ENCODE measurements around the gene NEK8.

NEK8 gene

DNA sequence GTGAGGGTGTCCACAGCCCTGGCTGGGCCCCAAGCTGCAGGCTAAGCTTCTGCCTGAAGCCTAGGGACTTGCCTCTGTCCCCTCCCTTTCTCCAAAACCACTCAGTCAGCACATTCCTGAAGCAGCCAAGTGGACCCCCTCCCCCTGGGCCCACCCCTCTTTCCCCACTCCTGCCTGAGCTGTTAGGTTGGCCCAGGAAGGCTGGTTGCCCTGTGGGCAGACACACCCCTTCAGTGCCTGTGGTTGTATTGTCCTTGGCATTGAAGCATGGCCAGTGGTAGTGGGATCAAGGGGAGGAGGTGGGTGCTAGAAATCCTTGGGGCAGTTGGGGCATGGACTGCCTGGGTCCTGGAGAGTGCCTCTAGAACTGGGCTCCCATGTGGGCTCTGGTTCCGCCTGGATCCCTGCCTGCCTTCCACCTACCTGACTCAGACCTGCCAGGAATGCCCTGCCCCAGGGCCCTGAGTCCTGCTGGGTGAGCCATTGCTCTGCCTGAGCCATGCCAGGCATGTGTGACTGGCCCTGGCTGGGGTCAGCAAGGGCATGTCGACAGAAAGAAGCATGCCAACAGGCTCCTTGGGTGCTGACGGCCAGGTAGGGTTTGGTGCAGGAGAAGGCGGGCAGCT lies 17.3 kb downstream of the NEK8 start:
- DNase-seq = no peak

DNA sequence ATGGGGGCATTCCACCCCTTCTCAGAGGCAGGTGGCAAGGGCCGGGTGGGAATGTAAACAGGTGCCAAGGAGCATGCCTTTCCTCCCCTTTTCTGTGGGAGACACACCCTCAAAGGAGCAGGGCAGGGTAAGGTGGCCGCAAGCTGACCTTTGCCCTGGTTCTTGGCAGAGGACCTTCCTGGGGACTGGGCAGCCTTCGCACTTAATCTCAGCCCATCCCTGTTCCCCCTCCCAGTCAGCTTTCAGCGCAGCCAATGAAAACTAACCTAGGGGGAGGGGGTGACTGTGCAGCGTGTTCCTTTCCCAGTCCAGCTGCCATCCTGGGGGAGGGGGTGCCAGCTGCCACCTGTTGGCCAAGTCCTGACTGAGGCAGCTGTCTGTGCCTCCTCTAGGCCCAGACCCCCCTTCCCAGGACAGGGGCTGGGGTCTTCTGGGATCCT lies 18.0 kb downstream of the NEK8 start:
- peak; percentile 75 for DNase-seq

DNA sequence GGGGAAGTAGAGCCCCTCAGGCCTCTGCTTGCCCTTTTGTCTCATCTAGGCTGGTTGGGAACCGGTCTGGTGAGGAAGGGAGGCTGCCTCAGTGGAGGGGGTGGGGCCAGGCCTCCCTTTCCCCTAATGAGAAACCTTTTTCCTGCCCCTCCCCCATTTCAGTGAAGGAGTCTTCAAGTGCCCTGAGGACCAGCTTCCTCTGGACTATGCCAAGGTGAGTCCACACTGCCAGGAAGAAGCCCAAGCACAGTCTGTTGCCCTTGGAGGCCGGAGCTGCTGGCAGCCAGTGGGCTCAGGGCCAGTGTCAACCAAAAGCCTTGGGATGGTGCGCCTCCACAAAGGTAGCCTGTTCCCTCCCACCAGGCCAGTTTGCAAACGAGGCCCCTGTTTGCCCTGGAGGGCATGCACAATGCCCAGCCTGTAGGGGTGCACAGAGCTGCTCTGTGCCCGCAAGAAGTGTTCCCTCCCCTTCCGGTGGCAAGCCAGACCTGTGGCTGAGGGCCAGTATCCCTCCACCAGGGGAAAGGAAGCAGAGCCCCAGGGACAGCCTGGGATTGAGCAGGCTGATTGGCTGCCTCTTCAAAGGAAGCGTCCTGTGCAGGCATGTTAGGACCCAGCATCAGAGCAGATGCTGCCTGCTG lies 18.6 kb downstream of the NEK8 start:
- no peak for DNase-seq

DNA sequence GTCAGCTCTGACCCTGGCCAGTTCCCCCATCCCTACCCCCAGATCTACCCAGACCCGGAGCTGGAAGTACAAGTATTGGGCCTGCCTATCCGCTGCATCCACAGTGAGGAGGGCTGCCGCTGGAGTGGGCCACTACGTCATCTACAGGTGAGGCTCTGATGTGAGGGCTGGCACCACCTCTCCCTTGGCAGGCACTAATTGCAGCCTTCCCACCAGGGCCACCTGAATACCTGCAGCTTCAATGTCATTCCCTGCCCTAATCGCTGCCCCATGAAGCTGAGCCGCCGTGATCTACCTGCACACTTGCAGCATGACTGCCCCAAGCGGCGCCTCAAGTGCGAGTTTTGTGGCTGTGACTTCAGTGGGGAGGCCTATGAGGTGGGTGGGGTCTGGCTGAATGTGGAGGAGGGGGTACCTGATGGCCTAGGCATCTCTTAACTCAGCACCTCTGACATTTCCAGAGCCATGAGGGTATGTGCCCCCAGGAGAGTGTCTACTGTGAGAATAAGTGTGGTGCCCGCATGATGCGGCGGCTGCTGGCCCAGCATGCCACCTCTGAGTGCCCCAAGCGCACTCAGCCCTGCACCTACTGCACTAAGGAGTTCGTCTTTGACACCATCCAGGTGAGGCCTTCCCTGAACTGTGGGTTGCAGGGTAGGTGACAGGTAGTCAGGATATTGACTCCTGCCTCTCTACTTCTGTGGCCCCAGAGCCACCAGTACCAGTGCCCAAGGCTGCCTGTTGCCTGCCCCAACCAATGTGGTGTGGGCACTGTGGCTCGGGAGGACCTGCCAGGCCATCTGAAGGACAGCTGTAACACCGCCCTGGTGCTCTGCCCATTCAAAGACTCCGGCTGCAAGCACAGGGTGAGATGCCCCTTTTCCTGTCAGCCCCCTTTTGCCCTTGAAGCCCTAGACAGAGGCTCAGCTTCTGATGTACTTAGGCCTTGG lies 19.5 kb downstream of the NEK8 start:
- DNase-seq = no peak

DNA sequence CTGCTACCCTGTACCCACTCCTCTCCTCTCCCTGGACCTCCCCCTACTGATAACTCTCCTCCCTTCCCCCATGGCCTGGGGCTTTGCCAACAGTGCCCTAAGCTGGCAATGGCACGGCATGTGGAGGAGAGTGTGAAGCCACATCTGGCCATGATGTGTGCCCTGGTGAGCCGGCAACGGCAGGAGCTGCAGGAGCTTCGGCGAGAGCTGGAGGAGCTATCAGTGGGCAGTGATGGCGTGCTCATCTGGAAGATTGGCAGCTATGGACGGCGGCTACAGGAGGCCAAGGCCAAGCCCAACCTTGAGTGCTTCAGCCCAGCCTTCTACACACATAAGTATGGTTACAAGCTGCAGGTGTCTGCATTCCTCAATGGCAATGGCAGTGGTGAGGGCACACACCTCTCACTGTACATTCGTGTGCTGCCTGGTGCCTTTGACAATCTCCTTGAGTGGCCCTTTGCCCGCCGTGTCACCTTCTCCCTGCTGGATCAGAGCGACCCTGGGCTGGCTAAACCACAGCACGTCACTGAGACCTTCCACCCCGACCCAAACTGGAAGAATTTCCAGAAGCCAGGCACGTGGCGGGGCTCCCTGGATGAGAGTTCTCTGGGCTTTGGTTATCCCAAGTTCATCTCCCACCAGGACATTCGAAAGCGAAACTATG lies 20.4 kb downstream of the NEK8 start:
- DNase-seq = no peak

GRCh38 chr17:28749516-28750177 lies 21.1 kb downstream of the NEK8 start:
- no peak for DNase-seq

DNA sequence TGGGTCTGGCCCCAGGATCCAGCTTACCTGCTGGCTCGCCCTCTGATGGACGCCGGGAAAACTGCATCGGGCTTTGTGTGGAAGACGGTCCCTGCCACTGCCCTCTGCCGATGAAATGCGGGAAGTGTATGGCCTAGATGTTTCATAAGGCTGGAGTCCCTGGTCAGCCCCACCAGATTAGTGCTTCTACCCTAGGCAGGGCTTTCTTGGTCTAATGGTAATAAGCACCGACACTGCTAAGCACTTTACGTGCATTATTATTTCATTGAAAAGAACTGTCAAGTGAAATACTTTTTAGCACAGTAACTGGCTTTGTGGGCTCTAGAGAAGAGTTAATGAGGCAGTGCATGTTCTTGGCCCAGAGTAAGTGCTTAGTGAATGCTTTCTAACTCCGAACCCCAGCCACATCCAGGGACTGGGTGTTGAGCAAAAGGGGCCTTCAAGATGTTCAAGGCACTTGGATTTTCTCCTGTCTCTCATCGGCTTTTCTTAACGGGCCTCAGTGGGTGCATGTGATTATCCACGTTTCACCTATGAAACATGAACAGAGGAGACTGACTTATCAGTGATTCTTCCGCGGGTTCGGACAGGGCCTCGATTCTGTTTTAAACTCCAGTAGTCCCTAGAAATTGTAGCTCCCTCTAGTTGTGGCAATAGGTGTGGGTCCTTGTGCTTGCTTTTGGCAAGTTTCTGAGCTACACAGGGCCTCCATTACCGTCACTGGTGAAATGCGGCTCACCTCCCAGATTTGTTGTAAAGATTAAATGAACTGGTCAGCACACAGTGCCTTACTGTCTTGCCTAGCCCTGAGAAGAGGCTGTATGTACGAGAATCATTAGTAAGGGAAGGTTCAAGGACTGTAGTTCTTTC lies 21.8 kb downstream of the NEK8 start:
- DNase-seq = peak; percentile 97

DNA sequence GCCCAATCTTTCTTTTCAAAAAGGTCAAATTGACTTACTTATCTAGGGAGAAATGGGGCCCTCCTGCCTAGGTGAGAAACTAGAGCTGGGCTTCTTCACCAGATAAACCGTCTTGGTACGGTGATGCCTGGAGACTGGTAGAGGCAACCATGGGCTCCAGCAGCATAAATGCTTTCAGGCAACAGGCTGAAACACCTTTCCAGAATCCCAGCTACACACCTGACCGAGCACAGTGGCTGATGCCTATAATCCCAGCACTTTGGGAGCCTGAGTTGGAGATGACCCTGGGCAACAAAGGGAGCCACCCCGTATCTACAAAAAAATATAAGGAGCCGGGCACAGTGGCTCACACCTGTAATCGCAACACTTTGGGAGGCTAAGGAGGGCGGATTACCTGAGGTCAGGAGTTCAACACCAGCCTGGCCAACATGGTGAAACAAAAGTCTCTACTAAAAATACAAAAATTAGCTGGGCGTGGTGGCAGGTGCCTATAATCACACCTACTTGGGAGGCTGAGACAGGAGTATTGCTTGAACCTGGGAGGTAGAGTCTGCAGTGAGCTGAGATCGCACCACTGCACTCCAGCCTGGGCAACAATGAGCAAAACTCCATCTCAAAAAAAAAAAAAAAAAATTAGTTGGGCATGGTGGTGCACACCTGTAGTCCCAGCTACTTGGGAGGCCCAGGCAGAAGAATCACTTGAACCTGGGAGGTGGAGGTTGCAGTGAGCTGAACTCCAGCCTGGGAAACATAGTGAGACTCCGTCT lies 23.2 kb downstream of the NEK8 start:
- no peak for DNase-seq

GRCh38 chr17:28755486-28755885 lies 26.9 kb downstream of the NEK8 start:
- DNase-seq = no peak

DNA sequence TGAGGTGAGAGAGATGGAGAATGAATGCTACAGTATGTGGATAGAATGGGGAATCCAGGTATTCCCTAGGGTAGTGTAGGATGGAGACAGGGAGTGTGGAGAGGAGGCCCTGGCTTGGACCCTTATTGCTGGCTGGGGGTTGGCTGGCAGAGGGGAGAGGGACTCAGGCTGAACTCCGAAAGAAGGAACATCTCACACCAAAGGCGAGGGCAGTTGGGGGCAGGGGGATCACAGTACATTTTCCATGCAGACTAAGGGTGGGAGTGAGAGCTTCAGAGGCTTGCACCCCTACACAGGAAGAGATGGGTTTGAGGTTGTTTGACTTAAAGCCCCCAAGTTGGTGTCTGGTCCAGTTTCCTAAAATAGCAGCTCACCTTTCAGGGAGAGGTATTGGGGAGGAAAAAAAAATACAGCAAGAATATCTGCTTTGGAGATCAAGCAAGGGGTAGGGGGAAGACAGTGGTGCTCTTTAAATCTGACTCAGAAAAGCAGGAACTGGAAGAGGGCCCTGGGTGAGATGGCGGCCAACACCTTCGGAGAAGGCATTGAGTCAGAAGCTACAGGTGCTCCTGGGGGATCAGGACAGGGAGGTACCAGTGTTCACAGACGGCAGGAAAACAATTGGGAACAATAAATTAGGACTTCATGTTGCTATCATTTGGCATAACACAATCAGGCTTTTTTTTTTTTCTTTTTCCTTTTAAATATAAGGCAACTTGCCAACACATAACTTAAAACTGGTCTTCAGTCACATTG lies 27.6 kb downstream of the NEK8 start:
- no peak for DNase-seq

DNA sequence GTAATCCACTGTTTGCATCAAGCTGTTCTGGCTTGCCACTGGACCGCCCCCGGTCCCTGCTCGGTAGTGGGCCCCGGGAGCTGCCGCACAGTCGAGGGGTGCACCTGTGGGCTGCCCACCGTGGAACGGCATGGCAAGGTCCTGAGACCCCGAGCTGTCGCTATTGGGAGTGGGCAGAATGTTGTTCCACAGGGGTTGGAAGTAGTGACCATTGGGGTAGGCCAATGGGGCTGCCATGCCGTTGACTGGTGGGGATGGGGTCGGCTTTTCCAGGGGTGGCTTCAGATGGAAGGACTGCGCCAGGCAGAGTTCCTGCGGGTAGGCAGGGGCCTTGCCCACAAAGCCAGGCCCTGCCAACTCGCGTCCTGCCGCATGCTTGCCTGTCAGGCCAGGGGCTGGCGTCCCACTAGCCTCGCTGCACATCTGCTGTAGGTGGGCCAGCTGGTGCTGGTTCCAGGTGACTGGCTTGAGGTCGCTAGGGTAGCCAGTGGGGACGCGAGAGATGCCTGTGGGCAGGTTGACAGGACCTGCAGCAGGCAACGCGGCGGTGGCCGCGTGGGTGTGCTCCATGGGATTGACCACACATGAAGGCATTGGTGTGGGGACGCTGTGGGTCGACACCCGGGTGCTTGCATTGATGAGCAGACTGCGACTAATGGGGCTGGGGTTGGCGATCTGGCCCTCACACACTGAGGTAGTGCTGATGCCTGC lies 30.0 kb downstream of the NEK8 start:
- DNase-seq = no peak

- no peak for DNase-seq
These were observed 30.8 kb downstream of the NEK8 start for GRCh38 chr17:28759256-28759865.

DNA sequence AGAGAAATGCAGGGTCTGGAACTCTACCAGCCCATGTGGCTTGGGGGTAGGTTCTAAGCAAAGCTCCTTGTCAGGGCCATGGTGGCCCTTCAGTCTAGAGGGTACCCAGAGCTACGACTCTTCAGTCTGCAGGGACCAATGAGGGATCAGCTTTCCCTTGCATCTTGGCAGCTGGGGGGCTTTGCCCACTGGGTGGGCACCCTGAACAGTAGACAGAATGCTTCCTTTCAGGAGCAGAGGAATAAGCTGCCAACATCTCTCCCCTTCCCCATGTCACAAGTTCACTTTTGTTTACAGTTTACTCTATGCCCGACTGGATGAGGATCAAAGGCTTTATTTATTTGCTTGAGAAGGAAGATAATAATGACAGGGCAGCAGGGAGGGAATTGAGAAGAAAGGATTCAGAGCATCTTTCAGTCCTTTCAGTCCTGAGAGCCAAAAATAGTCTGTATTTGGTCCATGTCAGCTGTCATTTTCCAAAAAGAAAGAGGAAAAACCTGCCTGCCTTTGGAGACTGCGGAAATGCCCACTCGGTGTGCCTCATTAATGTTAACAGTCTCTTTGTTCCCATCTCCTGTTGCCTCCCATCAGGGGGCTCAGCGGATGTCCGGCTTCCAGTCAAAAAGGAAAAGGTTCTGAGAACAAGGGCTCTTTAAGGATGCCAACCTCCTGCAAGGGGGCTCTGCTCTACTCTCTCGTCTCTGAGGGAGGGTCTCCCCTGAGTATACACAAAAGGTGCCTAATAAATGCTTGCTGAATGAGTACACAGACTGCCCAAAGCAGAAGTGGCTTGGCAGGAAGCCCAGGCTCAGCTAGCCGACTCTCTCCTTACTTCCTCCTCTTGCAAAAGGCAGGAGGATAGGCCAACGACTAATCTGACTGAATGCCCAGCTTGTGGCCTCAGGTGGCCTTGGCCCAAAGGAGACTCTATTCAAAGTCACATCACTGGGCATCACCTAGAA lies 32.3 kb downstream of the NEK8 start:
- peak; percentile 63 for DNase-seq

GRCh38 chr17:28763137-28763799 lies 34.7 kb downstream of the NEK8 start:
- DNase-seq = no peak

DNA sequence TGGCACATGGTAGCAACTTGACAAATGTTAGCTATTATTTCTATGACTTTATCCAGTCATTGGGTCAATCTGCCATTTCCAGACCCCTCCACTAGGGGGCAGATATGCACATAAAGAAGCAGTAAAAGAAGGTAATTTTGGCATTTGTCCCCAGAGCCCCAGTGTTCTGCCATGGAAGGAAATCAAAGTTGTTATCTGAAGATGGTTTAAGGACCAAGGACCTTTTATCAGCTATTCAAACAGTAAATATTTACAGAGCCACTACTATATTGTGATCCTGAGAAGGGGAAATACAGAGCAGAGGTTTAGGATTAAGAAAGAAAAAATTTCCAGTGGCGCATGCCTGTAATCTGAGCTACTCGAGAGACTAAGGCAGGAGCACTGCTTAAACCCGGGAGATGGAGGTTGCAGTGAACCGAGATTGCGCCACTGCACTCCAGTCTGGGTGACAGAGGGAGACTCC lies 35.2 kb downstream of the NEK8 start:
- peak; percentile 90 for DNase-seq

DNA sequence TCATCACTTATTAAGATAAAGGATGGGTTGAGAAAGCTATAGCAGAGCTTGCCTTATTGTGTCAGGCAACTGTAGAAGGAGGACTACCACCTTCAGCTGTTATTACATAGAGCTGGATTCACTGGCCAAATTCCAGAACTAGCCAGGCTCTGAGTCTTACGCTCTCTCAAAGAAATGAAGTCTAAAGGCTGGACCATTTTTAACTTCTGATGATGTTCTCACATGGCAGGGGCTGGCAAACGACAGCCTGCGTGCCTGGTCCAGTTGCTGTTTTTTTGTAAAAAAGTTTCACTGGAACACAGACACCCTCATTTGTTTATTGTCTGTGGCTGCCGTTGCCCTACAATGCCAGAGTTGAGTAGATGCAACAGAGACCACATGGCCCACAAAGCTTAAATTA lies 36.5 kb downstream of the NEK8 start:
- no peak for DNase-seq

GRCh38 chr17:28773736-28774135 lies 45.1 kb downstream of the NEK8 start:
- no peak for DNase-seq
